Liver (tissue), 9 donors: ENCODE data around the gene ANKRD33B. TPM values are rescaled to one million over a fixed set of nuclear protein-coding genes. Genes with fewer than 3 reads are reported as not detected.
A peak's percentile ranks its signal among the peaks of the same experiment; 100 is the strongest.
"Not testable (repeated sequence)": the region's sequence is repeated elsewhere in the genome, so short reads cannot be mapped to it uniquely, and the experiment has no call there.

ENCODE experiments used
- DNase-seq: peaks from one replicate; pipeline ENCODE4 v3.0.0-alpha.2; 2017; ENCODE audit warnings: low spot score
- H3K27ac ChIP-seq, 2 donors: one replicate each; pipeline ENCODE4 v1.7.0; 2013; ENCODE audit warnings: inconsistent platforms in 2 of 2, low read length in 2 of 2, control low read depth in 1 of 2, low read depth in 1 of 2, mild to moderate bottlenecking in 1 of 2
- H3K27me3 ChIP-seq, 4 donors: one replicate each; pipeline versions ENCODE4 v1.6.1 to v1.7.0; 2013; ENCODE audit warnings: low read length in 3 of 4, inconsistent platforms in 1 of 4, mild to moderate bottlenecking in 1 of 4, moderate library complexity in 1 of 4; ENCODE audit not compliant: control insufficient read depth in 4 of 4, insufficient read depth in 4 of 4
- H3K36me3 ChIP-seq, 4 donors: one replicate each; pipeline versions ENCODE4 v1.6.1 to v1.7.0; 2013; ENCODE audit warnings: low read length in 3 of 4, mild to moderate bottlenecking in 3 of 4, low read depth in 1 of 4, moderate library complexity in 1 of 4; ENCODE audit not compliant: control insufficient read depth in 4 of 4, insufficient read depth in 3 of 4
- H3K4me1 ChIP-seq, 4 donors: one replicate each; pipeline versions ENCODE4 v1.6.1 to v1.7.0; 2013; ENCODE audit warnings: low read length in 3 of 4, mild to moderate bottlenecking in 3 of 4, moderate library complexity in 1 of 4; ENCODE audit not compliant: control insufficient read depth in 4 of 4, insufficient read depth in 4 of 4
- H3K4me3 ChIP-seq, 3 donors: one replicate each; pipeline versions ENCODE4 v1.6.1 to v1.7.0; 2013; ENCODE audit warnings: low read length in 3 of 3, control low read depth in 1 of 3, low read depth in 1 of 3, mild to moderate bottlenecking in 1 of 3
- H3K9ac ChIP-seq, 2 donors: one replicate each; pipeline ENCODE4 v1.7.0; 2013; ENCODE audit warnings: low read length in 2 of 2, mild to moderate bottlenecking in 2 of 2, moderate library complexity in 2 of 2, control low read depth in 1 of 2, low read depth in 1 of 2
- H3K9me3 ChIP-seq, 4 donors: one replicate each; pipeline versions ENCODE4 v1.6.1 to v1.7.0; 2013; ENCODE audit warnings: low read length in 3 of 4; ENCODE audit not compliant: control insufficient read depth in 4 of 4
- EGR1 ChIP-seq, 2 donors: IDR thresholded peaks; 2 replicates each; pipeline ENCODE4 v1.6.1; 2016 to 2018; ENCODE audit warnings: antibody characterized with exemption in 2 of 2, low read depth in 2 of 2
- FOXA1 ChIP-seq: IDR thresholded peaks from 2 replicates; pipeline ENCODE4 v1.6.1; 2016; ENCODE audit warnings: antibody characterized with exemption
- FOXA2 ChIP-seq: IDR thresholded peaks from 2 replicates; pipeline ENCODE4 v1.6.1; 2016; ENCODE audit warnings: antibody characterized with exemption
- GABPA ChIP-seq, 2 donors: IDR thresholded peaks in 1 of 2; conservative IDR thresholded peaks in 1 of 2; 2 replicates each; pipeline ENCODE4 v1.6.1; 2016; ENCODE audit warnings: antibody characterized with exemption in 2 of 2, mild to moderate bottlenecking in 1 of 2, moderate library complexity in 1 of 2
- HNF4A ChIP-seq, 2 donors: conservative IDR thresholded peaks; 2 replicates each; pipeline ENCODE4 v1.6.1; 2016; ENCODE audit warnings: antibody characterized with exemption in 2 of 2, mild to moderate bottlenecking in 2 of 2
- HNF4G ChIP-seq: IDR thresholded peaks from 2 replicates; pipeline ENCODE4 v1.6.1; 2016; ENCODE audit warnings: antibody characterized with exemption
- JUND ChIP-seq, 2 donors: IDR thresholded peaks; 2 replicates each; pipeline ENCODE4 v1.6.1; 2016; ENCODE audit warnings: antibody characterized with exemption in 2 of 2
- NR2F2 ChIP-seq: IDR thresholded peaks from 2 replicates; pipeline ENCODE4 v1.6.1; 2016; ENCODE audit warnings: antibody characterized with exemption
- RAD21 ChIP-seq, 2 donors: IDR thresholded peaks; 2 replicates each; pipeline ENCODE4 v1.6.1; 2016; ENCODE audit warnings: antibody characterized with exemption in 2 of 2, mild to moderate bottlenecking in 2 of 2
- RXRA ChIP-seq, 2 donors: IDR thresholded peaks; 2 replicates each; pipeline ENCODE4 v1.6.1; 2017 to 2018; ENCODE audit warnings: antibody characterized with exemption in 2 of 2, mild to moderate bottlenecking in 1 of 2
- SP1 ChIP-seq: IDR thresholded peaks from 2 replicates; pipeline ENCODE4 v1.6.1; 2018; ENCODE audit warnings: antibody characterized with exemption, mild to moderate bottlenecking
- TAF1 ChIP-seq: conservative IDR thresholded peaks from 2 replicates; pipeline ENCODE4 v1.6.1; 2016; ENCODE audit warnings: antibody characterized with exemption, mild to moderate bottlenecking
- YY1 ChIP-seq: IDR thresholded peaks from 2 replicates; pipeline ENCODE4 v1.6.1; 2016; ENCODE audit warnings: antibody characterized with exemption, mild to moderate bottlenecking
- WGBS: extraction: QIAGEN DNeasy Blood & Tissue Kit; methylation state at CpG from one replicate; pipeline ENCODE4 v1.1.7; 2013; 5-methylcytosine and 5-hydroxymethylcytosine counted together
- polyA plus RNA-seq, 2 donors: library from polyadenylated mRNA; stranded (reverse) in 1 of 2; unstranded in 1 of 2; fragments of 200-250 nt in 1 of 2; fragments of >200 nt in 1 of 2; fragmentation: Nextera tagmentation in 1 of 2; extraction: Ambion mirVana in 1 of 2; gene quantifications; one replicate each; pipeline versions ENCODE4 v1.2.1 to v1.2.3, GENCODE V29; 2013 to 2015
- total RNA-seq, 2 donors: library from RNA; depleted of rRNA; stranded (reverse); fragments of >200 nt; gene quantifications; one replicate each; pipeline ENCODE4 v1.2.3, GENCODE V29; 2014
- TF ChIP-seq, protein P1 (sequence below): fragments of 150-350 bp; IDR thresholded peaks from 2 replicates; pipeline ENCODE4 v1.5.1; 2017; ENCODE audit warnings: improper control_type of control experiment, low read depth, low read length; ENCODE audit not compliant: missing input control
- TF ChIP-seq, protein P2 (sequence below): IDR thresholded peaks from 2 replicates; pipeline ENCODE4 v1.6.1; 2016; ENCODE audit warnings: antibody characterized with exemption, mild to moderate bottlenecking
- TF ChIP-seq, protein P3 (sequence below): IDR thresholded peaks from 2 replicates; pipeline ENCODE4 v1.6.1; 2016; ENCODE audit warnings: antibody characterized with exemption
- TF ChIP-seq, protein P4 (sequence below): IDR thresholded peaks from 2 replicates; pipeline ENCODE4 v1.6.1; 2016; ENCODE audit warnings: antibody characterized with exemption
- TF ChIP-seq, protein P5 (sequence below): IDR thresholded peaks from 2 replicates; pipeline ENCODE4 v1.6.1; 2016; ENCODE audit warnings: antibody characterized with exemption
- donor health status: healthy.
- donor health status: healthy.
- donor health status: healthy.
- donor health status: healthy.
- donor health status: healthy.

The ANKRD33B gene
- total and polyA plus RNA-seq, 4 donors, result 0.09 to 1.9 (median 0.25) TPM; not detected in 1

DNA sequence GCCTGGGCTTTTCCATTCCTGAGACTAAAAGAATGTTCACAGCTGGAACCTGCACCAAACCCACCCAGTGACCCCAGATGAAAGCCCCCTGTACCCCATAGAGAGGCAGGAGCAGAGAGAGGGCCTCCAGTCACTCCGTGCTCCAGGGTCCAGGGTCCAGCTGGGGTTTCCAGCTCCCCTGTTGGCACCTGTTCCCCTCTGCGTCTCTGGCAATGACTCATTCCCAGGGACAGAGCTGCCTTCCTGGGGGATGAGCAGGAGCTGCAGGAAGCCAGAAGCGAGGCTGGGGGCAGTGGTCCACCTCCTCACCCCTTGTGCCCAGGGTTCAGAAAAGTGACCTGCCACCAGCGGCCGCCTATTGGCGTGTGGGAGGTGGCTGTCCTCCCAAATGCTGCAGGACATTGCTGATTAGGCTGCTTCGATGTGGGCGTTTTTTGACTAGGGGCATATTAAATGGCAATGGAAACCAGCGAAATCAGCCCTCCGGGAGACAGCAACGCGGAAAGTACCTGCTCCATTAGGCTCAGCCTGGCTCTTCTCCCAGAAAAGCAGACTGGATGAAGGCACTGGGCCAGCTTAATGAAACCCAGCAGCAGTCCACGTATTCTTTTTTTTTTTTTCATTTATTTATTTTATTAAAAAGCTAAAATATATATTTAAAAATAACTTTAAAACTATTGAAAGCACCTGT lies 99.8 kb downstream of the ANKRD33B start:
- no peaks in the 10 kb centered on the region for H3K36me3 ChIP-seq
- H3K4me1 ChIP-seq, result peaks cover 5 to 13% (median 7%) of the 10 kb centered on the region in 4 donors
- WGBS, result 29% methylated on average over 13 of the region's 13 CpGs
- DNase-seq, result no peak
- TF ChIP-seq HNF4A (conservative IDR thresholded peaks at IDR 0.05) (peak; percentile 88 to 90), NR2F2 (peak; percentile 50), YY1 (peak; percentile 88), SP1 (peak; percentile 86), FOXA2 (no peak), RAD21 (IDR thresholded peaks at IDR 0.05) (peak in 1 of 2 donors; percentile 23), RXRA (IDR thresholded peaks at IDR 0.05) (peak; percentile 75), JUND (IDR thresholded peaks at IDR 0.05) (peak; percentile 91 to 93), GABPA (IDR thresholded peaks at IDR 0.05 in 1 of 2, conservative IDR thresholded peaks at IDR 0.05 in 1 of 2) (peak in 1 of 2 donors; percentile 22), FOXA1 (no peak), EGR1 (IDR thresholded peaks at IDR 0.05; ENCODE audit: low read depth in 2 of 2) (no peak), HNF4G (peak; percentile 64), TAF1 (no peak)
- TF ChIP-seq, protein P1, sequence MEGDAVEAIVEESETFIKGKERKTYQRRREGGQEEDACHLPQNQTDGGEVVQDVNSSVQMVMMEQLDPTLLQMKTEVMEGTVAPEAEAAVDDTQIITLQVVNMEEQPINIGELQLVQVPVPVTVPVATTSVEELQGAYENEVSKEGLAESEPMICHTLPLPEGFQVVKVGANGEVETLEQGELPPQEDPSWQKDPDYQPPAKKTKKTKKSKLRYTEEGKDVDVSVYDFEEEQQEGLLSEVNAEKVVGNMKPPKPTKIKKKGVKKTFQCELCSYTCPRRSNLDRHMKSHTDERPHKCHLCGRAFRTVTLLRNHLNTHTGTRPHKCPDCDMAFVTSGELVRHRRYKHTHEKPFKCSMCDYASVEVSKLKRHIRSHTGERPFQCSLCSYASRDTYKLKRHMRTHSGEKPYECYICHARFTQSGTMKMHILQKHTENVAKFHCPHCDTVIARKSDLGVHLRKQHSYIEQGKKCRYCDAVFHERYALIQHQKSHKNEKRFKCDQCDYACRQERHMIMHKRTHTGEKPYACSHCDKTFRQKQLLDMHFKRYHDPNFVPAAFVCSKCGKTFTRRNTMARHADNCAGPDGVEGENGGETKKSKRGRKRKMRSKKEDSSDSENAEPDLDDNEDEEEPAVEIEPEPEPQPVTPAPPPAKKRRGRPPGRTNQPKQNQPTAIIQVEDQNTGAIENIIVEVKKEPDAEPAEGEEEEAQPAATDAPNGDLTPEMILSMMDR, result peak; percentile 2
- TF ChIP-seq, protein P2, sequence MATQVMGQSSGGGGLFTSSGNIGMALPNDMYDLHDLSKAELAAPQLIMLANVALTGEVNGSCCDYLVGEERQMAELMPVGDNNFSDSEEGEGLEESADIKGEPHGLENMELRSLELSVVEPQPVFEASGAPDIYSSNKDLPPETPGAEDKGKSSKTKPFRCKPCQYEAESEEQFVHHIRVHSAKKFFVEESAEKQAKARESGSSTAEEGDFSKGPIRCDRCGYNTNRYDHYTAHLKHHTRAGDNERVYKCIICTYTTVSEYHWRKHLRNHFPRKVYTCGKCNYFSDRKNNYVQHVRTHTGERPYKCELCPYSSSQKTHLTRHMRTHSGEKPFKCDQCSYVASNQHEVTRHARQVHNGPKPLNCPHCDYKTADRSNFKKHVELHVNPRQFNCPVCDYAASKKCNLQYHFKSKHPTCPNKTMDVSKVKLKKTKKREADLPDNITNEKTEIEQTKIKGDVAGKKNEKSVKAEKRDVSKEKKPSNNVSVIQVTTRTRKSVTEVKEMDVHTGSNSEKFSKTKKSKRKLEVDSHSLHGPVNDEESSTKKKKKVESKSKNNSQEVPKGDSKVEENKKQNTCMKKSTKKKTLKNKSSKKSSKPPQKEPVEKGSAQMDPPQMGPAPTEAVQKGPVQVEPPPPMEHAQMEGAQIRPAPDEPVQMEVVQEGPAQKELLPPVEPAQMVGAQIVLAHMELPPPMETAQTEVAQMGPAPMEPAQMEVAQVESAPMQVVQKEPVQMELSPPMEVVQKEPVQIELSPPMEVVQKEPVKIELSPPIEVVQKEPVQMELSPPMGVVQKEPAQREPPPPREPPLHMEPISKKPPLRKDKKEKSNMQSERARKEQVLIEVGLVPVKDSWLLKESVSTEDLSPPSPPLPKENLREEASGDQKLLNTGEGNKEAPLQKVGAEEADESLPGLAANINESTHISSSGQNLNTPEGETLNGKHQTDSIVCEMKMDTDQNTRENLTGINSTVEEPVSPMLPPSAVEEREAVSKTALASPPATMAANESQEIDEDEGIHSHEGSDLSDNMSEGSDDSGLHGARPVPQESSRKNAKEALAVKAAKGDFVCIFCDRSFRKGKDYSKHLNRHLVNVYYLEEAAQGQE, result no peak
- TF ChIP-seq, protein P3, sequence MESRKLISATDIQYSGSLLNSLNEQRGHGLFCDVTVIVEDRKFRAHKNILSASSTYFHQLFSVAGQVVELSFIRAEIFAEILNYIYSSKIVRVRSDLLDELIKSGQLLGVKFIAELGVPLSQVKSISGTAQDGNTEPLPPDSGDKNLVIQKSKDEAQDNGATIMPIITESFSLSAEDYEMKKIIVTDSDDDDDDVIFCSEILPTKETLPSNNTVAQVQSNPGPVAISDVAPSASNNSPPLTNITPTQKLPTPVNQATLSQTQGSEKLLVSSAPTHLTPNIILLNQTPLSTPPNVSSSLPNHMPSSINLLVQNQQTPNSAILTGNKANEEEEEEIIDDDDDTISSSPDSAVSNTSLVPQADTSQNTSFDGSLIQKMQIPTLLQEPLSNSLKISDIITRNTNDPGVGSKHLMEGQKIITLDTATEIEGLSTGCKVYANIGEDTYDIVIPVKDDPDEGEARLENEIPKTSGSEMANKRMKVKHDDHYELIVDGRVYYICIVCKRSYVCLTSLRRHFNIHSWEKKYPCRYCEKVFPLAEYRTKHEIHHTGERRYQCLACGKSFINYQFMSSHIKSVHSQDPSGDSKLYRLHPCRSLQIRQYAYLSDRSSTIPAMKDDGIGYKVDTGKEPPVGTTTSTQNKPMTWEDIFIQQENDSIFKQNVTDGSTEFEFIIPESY, result no peak
- TF ChIP-seq, protein P4, sequence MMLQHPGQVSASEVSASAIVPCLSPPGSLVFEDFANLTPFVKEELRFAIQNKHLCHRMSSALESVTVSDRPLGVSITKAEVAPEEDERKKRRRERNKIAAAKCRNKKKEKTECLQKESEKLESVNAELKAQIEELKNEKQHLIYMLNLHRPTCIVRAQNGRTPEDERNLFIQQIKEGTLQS, result peak; percentile 83
- TF ChIP-seq, protein P5, sequence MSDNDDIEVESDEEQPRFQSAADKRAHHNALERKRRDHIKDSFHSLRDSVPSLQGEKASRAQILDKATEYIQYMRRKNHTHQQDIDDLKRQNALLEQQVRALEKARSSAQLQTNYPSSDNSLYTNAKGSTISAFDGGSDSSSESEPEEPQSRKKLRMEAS, result no peak
- no peak overlapping the region for H3K4me3 ChIP-seq
- peak overlapping the region; percentile 5 to 70 for H3K27ac ChIP-seq
- H3K9ac ChIP-seq, result no peak overlapping the region
- no peaks in the 10 kb centered on the region for H3K27me3 ChIP-seq
- H3K9me3 ChIP-seq, result no peaks in the 10 kb centered on the region

DNA sequence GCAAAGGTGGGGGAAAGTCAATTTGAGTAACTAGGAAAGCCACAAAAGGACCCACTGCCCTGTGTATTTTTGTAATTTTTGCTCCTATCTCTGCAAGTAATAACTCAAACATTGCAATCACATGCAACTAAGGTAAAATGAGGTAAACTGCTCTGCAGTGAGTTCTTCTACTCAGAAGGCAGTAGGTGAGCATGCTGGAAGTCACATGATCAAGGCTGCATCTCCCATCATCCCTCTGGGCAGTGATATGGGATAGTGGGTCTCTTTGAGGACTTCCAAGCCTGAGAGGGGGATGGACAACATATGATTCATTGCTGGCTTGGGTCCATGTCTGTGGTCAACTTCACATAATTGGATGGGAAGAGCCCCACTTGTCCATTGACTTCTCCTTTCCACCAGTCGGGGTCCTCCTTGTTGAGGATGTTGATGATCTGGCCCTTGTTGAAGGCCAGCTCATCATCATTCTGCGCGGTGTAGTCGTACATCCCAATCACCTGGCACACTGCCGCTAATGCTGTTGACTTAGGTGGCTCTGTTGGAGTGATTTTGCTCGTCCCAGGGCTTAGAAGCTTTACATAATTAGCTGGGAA lies 100.4 kb downstream of the ANKRD33B start:
- H3K36me3 ChIP-seq, H3K4me3 ChIP-seq, H3K27me3 ChIP-seq, H3K9ac ChIP-seq, DNase-seq, H3K27ac ChIP-seq, H3K9me3 ChIP-seq: not testable (repeated sequence)
- 82% methylated on average over 6 of the region's 6 CpGs for WGBS
- peaks cover 5 to 13% (median 7%) of the 10 kb centered on the region in 4 donors for H3K4me1 ChIP-seq
